SU-DHL-6 (cell line): ENCODE measurements around the gene LRRFIP1.

ENCODE experiments used
- H2AFZ ChIP-seq: fragments of 200-600 bp; sonication (generic); 2 replicates; pipeline ENCODE4 v1.6.1; 2014; ENCODE audit warnings: low read depth, mild to moderate bottlenecking, moderate library complexity, mixed read lengths, antibody characterized with exemption, low read length; ENCODE audit not compliant: severe bottlenecking
- H3F3A ChIP-seq: fragments of 200-600 bp; shearing (Covaris generic); 2 replicates; pipeline ENCODE4 v1.6.0; 2016; ENCODE audit warnings: antibody characterized with exemption, mild to moderate bottlenecking; ENCODE audit not compliant: insufficient read depth
- H3K27ac ChIP-seq: fragments of 200-600 bp; sonication (generic); 2 replicates; pipeline ENCODE4 v1.5.1; 2016; ENCODE audit warnings: low read depth, mild to moderate bottlenecking, low read length, moderate library complexity, mixed read lengths
- H3K27me3 ChIP-seq: fragments of 200-600 bp; sonication (generic), shearing (Covaris generic); 2 replicates; pipeline ENCODE4 v1.6.0; 2014; ENCODE audit warnings: mild to moderate bottlenecking, low read length
- H3K36me3 ChIP-seq: fragments of 200-600 bp; sonication (generic); 2 replicates; pipeline ENCODE4 v1.6.1; 2014; ENCODE audit warnings: mild to moderate bottlenecking, low read length, mixed read lengths
- H3K4me2 ChIP-seq: fragments of 300-600, 200-600 bp; shearing (Covaris generic), sonication (generic); 2 replicates; pipeline ENCODE4 v1.6.0; 2014; ENCODE audit warnings: low read length, low read depth, mild to moderate bottlenecking; ENCODE audit not compliant: poor library complexity, severe bottlenecking
- H3K4me3 ChIP-seq: fragments of 200-600 bp; sonication (generic); 2 replicates; pipeline ENCODE4 v1.5.1; 2014; ENCODE audit warnings: antibody characterized with exemption, low read length, mild to moderate bottlenecking, mixed read lengths; ENCODE audit not compliant: insufficient read depth, poor library complexity, severe bottlenecking
- H3K79me2 ChIP-seq: fragments of 200-600 bp; sonication (generic); 2 replicates; pipeline ENCODE4 v1.6.1; 2014; ENCODE audit warnings: mild to moderate bottlenecking, low read length, moderate library complexity; ENCODE audit not compliant: insufficient read depth
- H3K9ac ChIP-seq: fragments of 200-600 bp; sonication (generic); 2 replicates; pipeline ENCODE4 v1.7.0; 2014; ENCODE audit warnings: mild to moderate bottlenecking, low read length
- H3K9me2 ChIP-seq: fragments of 200-600 bp; sonication (generic); replicated peaks from 2 replicates; pipeline ENCODE4 v1.6.1; 2014; ENCODE audit warnings: low read length; ENCODE audit not compliant: insufficient read depth
- H3K9me3 ChIP-seq: fragments of 200-600 bp; sonication (generic); 2 replicates; pipeline ENCODE4 v1.6.1; 2014; ENCODE audit warnings: low read length, mixed read lengths; ENCODE audit not compliant: insufficient read depth
- H4K20me1 ChIP-seq: fragments of 200-600 bp; sonication (generic); 2 replicates; pipeline ENCODE4 v1.6.1; 2014; ENCODE audit warnings: low read depth, mild to moderate bottlenecking, antibody characterized with exemption, low read length, moderate library complexity, mixed read lengths
- EZH2phosphoT487 ChIP-seq: fragments of 200-600 bp; sonication (generic), shearing (Covaris generic); conservative IDR thresholded peaks from 2 replicates; pipeline ENCODE4 v1.6.1; 2018; ENCODE audit warnings: mild to moderate bottlenecking, antibody characterized with exemption, low read length, moderate library complexity, mixed read lengths
- TF ChIP-seq, protein P1 (sequence below): fragments of 200-600 bp; sonication (generic); IDR thresholded peaks from one replicate; pipeline ENCODE4 v1.5.1; 2017; ENCODE audit warnings: antibody characterized with exemption, mild to moderate bottlenecking, low read length, moderate library complexity; ENCODE audit not compliant: insufficient read depth, poor library complexity, severe bottlenecking

Gene LRRFIP1

DNA sequence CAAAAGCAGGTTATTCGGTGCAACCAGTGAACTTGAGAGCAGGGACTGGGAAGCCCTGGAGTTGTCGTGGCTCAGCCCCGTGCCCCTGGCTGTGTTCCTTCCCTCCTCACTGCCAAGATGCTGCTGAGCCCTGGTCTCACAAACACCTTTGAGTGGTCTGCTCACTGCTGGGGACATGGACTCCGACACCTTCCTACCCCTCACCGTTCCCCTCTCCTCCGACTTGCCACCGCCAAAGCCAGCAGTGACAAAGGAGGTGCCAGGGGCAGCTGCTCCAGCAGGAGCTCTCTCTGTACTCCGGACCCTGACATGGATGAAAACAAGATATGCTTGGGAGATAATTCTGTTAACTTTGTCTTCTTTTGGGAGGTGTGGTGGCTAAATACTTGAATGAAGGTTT, 17.9 kb downstream of the LRRFIP1 start:
- Histone ChIP-seq H3K9me3 (peaks cover 4% of the 10 kb centered on the region; the same call in 1 of the 2 replicates), H3K79me2 (no peaks in the 10 kb centered on the region), H3K36me3 (no peaks in the 10 kb centered on the region), H3K4me2 (no peak overlapping the region), H3K27ac (no peak overlapping the region), H3K27me3 (no peaks in the 10 kb centered on the region), H3F3A (no peaks in the 10 kb centered on the region), H4K20me1 (no peaks in the 10 kb centered on the region), H3K9me2 (no peaks in the 10 kb centered on the region), H3K9ac (no peak overlapping the region), H2AFZ (no peak overlapping the region), H3K4me3 (no peak overlapping the region)
- no peak for TF ChIP-seq EZH2phosphoT487
- TF ChIP-seq, protein P1, sequence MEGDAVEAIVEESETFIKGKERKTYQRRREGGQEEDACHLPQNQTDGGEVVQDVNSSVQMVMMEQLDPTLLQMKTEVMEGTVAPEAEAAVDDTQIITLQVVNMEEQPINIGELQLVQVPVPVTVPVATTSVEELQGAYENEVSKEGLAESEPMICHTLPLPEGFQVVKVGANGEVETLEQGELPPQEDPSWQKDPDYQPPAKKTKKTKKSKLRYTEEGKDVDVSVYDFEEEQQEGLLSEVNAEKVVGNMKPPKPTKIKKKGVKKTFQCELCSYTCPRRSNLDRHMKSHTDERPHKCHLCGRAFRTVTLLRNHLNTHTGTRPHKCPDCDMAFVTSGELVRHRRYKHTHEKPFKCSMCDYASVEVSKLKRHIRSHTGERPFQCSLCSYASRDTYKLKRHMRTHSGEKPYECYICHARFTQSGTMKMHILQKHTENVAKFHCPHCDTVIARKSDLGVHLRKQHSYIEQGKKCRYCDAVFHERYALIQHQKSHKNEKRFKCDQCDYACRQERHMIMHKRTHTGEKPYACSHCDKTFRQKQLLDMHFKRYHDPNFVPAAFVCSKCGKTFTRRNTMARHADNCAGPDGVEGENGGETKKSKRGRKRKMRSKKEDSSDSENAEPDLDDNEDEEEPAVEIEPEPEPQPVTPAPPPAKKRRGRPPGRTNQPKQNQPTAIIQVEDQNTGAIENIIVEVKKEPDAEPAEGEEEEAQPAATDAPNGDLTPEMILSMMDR = no peak

DNA sequence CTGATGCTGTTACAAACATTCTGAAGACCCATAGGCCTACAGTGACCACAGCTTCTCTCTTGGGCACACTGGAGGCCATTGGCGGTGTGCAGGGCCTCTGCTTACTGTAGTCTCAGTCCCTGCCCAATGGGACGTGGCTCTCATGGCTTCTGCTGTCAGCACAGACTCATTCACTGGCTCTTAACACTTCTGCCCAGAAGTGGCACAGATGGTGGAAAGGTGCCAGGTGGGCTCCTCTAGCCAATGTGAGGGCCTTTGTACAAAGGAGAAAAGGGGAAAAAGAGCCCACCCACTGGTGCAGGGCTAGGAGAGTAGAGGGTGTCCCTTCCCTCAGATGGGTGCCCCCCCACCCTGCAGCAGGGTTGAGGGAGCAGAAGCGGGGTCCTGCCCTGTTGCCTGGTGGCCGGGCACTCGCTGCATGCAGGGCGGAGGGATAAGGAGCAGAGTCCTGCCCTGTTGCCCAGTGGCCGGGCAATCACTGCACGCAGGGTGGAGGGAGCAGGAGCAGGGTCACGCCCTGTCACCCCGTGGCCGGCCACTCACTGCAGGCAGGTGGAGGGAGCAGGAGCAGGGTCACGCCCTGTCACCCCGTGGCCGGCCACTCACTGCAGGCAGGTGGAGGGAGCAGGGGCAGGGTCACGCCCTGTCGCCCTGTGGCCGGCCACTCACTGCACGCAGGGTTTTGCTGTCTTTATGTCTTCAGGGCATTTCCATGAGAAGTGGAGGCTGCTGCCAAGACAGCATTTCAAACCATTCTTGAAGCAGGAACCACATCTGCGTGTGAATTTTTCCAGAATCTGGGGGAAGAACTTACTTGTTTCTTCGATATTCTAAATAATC, 20.0 kb downstream of the LRRFIP1 start:
- Histone ChIP-seq H3K9me2 (no peaks in the 10 kb centered on the region), H3K4me3 (no peak overlapping the region), H3K9me3 (peaks cover 2% of the 10 kb centered on the region; the same call in 1 of the 2 replicates), H2AFZ (no peak overlapping the region), H3K4me2 (no peak overlapping the region), H3K9ac (no peak overlapping the region), H3K27ac (no peak overlapping the region), H3F3A (no peaks in the 10 kb centered on the region), H4K20me1 (no peaks in the 10 kb centered on the region), H3K36me3 (no peaks in the 10 kb centered on the region), H3K27me3 (no peaks in the 10 kb centered on the region), H3K79me2 (no peaks in the 10 kb centered on the region)
- TF ChIP-seq EZH2phosphoT487 = no peak
- TF ChIP-seq, protein P1 = no peak

DNA sequence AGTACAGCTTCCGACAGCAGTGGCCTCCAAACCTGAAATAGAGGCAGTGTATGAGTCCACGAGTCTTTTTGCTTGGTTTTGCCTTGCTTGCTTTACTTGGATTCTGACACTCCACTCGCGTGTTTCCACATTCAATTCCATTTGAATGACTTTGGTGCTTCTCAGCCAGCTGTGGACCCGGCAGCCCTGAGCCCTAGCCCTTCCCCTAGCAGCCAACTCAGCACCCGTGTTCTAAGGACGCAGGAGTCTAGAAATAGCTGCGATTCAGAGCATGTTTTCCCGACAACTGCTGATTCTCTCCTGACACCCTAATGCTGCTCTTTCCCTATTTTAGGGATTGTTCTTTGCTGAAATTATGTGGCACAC, 20.6 kb downstream of the LRRFIP1 start:
- Histone ChIP-seq H3K36me3 (no peaks in the 10 kb centered on the region), H3K9me3 (no peaks in the 10 kb centered on the region)

More for the DNA sequence above, 20.6 kb downstream of the LRRFIP1 start:
- Histone ChIP-seq H3F3A (no peaks in the 10 kb centered on the region), H3K4me2 (no peak overlapping the region), H3K79me2 (no peaks in the 10 kb centered on the region), H2AFZ (no peak overlapping the region), H3K9me2 (no peaks in the 10 kb centered on the region), H3K27ac (no peak overlapping the region), H3K9ac (no peak overlapping the region), H3K27me3 (no peaks in the 10 kb centered on the region), H3K4me3 (no peak overlapping the region), H4K20me1 (no peaks in the 10 kb centered on the region)
- TF ChIP-seq EZH2phosphoT487 = no peak
- TF ChIP-seq, protein P1 = no peak
